Right lung (tissue), 5 donors: Measurements from ENCODE around the gene CDK18. TPM values are rescaled to one million over a fixed set of nuclear protein-coding genes. Genes with fewer than 3 reads are reported as not detected.
A peak's percentile ranks its signal among the peaks of the same experiment; 100 is the strongest.

ENCODE experiments used
- DNase-seq, 2 donors: peaks; one replicate each; pipeline ENCODE4 v3.0.0-alpha.2; 2013
- polyA plus RNA-seq, 5 donors: library from polyadenylated mRNA; unstranded; fragments of 120-200 nt; gene quantifications; one replicate each; pipeline versions ENCODE4 v1.2.1 to v1.2.3, GENCODE V29; 2013; ENCODE audit warnings: inconsistent platforms in 1 of 5, low replicate concordance in 1 of 5; ENCODE audit not compliant: insufficient read length in 5 of 5, insufficient read depth in 1 of 5

The CDK18 gene
- polyA plus RNA-seq, 5 donors: 16.2 to 27.8 (median 20.6) TPM

DNA sequence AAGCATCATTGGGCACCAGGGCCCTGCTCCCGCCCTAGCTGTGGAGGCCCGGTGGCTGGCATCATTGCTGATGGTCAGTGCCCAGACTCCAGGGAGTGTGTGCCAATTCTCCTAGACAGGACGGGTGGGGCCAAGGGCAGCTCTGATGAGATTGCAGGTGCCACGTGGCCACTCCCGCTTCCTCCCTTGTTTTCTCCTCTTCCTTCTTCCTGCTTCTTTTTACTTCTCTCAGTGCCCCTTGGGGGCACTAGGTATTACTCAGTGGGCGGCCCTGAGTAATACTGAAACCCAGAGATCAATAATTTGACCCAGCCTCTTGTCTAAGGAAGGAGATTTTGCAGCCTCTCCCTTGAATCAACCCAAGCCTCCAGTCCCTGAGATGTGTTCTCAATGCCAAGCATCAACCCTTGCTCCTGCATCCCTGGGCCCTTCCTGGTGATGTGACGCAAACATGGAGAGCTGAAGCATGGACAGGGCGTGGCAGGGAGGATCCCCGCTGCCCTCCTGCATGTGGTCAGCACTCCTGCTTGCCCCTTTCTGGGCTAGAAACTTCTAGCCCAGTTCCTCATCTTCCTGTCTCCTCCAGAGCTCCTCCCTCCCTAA, 32.4 kb downstream of the CDK18 start:
- DNase-seq: no peak

DNA sequence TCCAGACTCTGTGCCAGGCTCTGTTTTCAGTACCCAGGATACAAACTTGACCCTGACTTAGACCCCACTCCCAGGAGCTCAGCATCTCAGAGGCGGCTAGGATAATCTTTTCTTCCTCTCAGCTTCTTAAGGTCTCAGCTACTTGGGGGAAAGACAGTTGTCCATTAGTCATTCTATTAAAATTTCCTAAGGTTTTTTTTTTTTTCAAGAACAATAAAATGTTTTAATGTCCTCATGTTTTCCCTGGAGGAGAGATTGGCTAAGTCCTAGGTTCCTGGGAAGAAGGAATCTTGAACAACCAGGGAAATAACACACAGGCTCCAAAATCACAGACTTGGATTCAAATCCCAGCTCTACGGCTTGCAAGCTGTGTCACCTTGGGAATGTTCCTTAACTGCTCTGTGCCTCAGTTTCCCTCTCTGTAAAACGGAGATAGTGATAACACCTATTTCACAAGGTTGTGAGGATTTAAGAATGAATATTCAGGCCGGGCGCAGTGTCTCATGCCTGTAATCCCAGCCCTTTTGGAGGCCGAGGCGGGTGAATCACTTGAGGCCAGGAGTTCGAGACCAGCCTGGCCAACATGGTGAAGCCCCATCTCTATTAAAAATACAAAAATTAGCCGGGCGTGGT, 33.0 kb downstream of the CDK18 start:
- no peak for DNase-seq

GRCh38 chr1:205538235-205538840, 33.9 kb downstream of the CDK18 start:
- DNase-seq: no peak

- DNase-seq: no peak
These were observed 36.9 kb downstream of the CDK18 start for GRCh38 chr1:205541161-205541886.

DNA sequence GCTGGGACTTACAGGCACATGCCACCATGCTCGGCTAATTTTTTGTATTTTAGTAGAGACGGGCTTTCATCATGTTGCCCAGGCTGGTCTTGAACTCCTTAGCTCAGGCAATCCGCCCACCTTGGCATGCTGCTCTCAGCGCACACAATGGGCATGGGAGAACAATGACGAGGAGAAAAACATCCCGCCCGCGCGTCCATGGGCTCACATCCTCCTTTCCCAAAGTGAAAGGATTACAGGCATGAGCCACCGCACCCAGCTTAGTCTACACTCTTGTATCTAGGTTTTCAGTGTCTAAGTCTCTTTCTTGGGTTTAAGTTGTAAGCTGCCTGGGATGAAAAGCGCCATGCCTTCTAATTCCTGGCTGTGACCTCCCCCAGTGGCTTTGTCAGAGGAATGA, 37.9 kb downstream of the CDK18 start:
- DNase-seq: no peak

- peak; percentile 78 to 82 for DNase-seq
These were observed 39.2 kb downstream of the CDK18 start for GRCh38 chr1:205543351-205544301.

GRCh38 chr1:205545001-205545919, 40.8 kb downstream of the CDK18 start:
- no peak for DNase-seq

DNA sequence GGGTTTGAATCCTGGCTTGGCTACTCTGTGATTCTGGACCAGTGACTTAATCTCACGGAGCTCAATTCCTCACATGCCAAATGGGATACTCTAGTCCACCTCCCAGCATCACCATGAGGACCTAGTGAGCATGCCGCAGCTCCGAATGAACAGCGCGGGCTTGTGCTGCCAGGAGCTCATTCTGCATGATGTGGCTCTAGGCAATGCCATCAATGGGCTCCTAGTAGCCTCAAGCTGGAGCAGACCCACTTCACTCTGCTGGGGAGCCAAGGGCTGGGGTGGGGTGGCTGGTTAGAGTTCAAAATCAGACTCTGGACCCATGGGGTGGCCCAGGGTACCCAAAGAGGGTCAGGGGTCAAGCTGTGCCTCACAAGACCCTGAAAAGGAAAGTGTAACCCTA, 41.5 kb downstream of the CDK18 start:
- DNase-seq: no peak

DNA sequence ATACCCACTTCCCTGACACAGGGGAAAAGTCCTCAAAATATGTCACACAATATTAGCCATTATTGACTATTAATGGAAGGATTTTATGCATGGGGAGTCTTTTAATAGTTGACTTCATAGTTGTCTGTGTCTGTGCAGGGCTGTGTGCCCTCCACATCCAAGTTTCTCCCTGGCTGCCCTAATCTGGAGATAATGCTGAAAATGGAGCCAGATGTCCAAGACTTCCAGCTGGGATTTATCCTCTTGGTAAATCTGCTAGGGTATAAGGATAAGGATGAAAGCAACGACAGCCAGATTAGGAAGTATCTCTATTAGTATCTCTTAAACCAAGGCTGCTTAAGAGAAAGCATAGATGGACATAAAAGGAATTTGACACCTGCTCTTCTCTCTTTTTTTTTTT, 42.1 kb downstream of the CDK18 start:
- no peak for DNase-seq

DNA sequence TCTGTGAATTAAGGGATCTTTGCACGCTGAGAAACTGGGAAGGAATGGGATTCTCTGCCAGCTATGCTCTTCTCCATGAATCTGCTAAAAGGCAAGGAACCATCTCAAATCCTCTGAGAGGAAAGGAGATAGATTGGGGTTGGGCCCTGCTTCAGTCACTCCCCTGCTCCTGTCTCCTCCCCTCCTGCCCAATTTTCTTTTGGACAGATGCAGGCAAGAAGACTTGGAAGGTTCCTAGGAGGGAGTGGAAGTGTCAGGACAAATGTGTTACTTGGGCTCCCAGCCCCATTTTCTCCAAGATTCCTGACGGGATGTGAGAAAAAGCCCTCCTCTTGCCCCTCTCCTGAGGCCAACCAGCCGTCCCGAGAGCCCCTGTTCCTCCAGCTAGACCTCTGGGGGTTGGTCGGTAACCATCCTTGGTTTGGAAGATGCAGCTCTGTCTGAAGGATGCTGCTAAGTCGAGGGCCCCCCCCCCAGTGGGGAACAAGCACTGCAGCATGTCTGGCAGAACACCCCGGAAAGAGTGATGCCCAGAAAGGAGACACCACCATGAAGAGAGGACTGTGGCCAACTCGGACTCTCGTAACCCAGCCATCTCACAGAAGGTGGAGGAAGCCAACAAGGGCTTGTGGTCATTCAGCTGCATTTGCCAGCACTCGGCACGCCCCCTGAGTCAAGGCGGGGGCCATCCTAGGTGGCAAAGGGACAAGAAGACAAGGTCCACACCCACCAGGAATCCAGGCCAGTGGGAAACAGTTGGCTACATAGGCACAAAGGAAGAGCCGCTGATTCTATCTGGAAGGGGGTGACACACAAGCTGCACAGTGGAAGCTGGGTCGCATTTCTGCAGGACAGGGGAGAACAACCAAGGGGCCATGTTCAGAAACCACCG, 43.7 kb downstream of the CDK18 start:
- DNase-seq: no peak

GRCh38 chr1:205554026-205554811, 49.8 kb downstream of the CDK18 start:
- DNase-seq: no peak

- DNase-seq: no peak
These were observed 57.2 kb downstream of the CDK18 start for GRCh38 chr1:205561501-205562203.

DNA sequence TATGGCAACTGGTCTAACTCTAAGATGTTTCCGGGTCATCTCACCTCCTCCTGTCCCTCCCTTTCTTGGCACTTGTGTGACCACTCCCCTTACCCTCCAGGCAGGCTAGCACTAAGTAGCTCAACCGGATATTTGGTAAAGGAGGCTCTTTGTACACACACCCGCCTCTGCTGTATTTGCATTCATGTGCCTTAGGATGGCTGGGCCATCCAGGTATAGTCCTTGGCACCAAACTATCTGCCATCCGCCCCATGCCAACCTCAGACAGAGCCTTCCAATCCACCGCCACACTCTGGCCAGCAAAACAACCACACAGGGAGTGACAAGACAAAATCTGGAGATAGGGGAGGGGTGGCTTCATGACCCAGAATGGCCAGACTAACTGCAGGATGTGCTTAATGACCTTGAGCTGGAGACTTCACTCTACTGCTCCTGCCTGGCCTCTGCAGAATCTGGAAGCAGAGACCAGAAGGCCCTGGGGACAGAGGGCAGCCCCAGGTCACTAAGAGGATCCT, 59.5 kb downstream of the CDK18 start:
- DNase-seq: no peak

DNA sequence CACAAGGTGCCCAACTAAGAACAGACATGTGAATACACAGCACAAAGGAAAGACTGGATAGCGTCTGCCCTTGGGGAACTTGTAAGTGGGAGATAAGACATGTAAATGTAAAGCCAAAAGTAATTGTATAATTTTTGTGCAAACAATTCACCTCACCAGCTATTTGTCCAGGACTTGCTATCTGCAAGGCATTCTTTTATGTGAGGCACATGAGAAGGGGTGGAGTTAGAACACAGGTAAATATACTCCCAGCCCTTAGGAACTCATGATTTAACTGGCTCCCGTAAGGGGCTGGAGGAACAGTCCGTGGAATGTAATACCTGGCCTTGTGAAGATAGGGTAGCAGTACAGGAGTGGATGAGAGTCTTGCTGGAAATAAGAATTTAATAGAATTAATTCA, 61.3 kb downstream of the CDK18 start:
- no peak for DNase-seq

DNA sequence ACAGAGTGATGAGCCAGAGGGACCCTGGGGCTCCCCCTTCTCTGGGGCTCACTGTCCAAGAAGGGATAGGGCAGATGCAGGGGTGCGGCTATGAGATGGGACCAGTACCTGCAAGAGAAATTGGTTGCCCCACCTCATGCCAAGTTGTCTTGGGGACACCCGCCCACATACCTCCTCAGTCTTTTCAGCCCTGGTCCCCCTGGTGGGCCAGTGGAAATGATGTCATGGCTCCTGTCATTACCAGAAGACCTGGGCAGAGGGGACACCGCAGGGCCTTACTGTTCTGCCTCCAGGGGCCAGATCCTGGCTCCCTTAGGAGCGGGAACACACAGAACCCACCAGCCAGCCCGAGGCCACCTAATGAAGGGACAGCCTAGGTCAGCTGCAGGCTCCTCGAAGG, 63.2 kb downstream of the CDK18 start:
- no peak for DNase-seq

GRCh38 chr1:205568135-205568468, 63.6 kb downstream of the CDK18 start:
- no peak for DNase-seq

DNA sequence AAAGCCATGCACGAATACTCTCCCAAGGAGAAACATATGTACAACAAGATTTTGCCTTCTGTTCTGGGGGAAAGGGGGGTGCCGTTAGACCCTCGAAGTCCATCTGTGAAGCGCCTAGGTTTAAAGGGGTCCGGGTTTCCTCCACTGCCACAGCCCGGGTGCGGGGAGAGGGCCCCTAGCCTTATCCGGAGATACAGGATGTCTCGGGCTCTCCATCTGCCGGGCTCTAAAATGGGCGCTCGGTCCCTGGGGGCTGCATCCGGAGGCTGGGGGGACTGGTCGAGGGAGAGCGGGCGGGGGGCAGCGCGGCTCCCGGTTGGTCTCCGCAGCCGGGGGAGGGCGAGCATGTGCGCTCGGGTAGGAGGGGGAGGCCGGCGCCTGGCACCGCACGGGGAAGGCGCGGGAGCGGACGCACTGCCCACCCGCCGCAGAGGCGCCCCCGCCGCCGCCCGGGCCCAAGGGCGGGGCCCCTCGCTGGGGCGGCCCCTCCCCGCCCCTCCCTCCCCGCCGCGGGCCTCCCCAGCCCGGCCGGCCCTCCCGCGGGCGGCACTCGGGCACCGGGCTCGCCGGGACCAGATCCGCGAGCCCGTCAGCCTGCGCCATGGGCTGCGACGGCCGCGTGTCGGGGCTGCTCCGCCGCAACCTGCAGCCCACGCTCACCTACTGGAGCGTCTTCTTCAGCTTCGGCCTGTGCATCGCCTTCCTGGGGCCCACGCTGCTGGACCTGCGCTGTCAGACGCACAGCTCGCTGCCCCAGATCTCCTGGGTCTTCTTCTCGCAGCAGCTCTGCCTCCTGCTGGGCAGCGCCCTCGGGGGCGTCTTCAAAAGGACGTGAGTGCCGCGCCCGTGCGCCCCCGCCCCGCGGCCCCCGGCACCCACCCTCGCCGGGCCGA, 64.2 kb downstream of the CDK18 start:
- no peak for DNase-seq
